Measurements from ENCODE around the gene BABAM2.
"Not testable (repeated sequence)": the region's sequence is repeated elsewhere in the genome, so short reads cannot be mapped to it uniquely, and the experiment has no call there.

Gene BABAM2

DNA sequence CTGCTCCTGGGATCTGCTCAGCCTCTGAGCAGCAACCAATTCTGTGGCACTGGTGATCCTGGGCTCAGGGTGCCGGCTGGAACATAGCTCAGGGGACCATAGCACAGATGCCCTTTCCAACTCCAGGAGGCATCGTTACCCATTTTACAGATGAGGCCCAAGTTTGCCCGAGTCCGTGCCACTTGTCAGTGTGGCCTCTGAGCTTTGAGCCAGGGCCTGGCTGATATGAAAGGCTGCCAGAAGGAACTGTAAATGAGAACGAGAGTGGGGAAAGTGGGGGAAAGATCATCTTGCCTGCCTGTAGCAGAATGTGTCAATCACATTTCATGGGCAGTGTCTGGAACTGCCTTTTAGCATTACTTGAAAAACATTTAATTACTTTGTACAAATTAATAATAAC is 478.8 kb downstream of the BABAM2 start:
- no peak for DNase-seq

DNA sequence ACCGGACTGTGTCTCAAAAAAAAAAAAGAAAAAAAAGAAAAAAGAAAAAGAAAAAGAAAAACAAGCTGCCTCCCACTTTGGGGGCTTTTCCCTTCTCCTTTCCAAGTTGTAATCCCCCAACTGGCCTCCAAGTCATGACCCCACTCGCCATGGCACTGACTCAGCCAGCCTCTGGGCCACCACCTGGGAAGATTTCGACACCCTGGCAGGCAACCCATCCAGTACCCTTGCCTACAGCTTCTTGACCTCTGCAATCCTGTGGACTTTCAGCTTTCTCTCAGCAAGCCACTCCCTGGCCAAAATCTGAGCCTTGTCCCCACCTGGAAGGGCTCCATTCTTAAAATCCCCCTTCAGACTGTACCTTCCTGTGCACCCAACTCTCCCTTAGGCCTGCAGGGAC is 479.8 kb downstream of the BABAM2 start:
- no peak for DNase-seq

DNA sequence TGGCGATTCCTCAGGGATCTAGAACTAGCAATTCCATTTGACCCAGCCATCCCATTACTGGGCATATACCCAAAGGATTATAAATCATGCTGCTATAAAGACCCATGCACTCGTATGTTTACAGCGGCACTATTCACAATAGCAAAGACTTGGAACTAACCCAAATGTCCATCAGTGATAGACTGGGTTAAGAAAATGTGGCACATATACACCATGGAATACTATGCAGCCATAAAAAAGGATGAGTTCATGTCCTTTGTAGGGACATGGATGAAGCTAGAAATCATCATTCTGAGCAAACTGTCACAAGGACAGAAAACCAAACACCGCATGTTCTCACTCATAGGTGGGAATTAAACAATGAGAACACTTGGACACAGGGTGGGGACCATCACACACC is 481.2 kb downstream of the BABAM2 start:
- DNase-seq: not testable (repeated sequence)

DNA sequence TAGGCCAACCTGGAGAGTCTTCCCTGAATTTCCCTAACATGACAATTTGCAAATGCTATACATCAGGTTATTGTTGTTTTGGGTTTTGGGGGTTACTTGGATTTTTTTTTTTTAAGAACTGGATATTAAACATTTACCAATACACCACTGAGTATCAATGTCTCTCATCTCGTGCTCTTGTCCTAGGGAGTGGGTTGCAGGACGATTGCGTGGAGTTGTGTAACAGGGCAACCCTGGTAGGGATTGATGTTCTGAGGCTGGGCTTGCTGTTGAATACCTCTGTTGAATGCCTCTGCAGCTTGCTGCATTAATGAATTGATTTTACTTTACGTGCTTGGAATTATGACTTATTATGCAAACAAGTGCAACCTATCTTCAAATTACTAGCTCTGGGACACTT is 483.3 kb downstream of the BABAM2 start:
- DNase-seq: no peak

DNA sequence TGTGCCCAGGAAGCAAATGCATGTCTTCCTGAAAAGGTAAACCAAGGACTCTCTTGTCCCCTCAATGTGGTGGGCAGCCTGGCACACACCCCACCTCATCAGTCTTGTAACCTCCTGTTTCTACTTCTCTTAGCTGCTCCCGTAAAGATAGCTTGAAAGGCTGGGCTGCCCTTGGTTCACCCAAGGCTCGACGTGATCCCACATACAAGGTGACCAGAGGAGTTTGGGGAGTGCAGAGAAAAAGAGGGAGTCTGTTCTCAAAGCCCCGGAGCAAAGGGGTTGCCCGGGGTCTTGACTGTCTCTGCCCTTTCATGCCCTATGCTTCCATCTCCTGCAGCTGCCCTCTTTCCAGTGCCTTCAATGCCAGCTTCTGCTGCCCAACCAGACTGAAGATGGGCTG is 483.8 kb downstream of the BABAM2 start:
- DNase-seq: no peak

DNA sequence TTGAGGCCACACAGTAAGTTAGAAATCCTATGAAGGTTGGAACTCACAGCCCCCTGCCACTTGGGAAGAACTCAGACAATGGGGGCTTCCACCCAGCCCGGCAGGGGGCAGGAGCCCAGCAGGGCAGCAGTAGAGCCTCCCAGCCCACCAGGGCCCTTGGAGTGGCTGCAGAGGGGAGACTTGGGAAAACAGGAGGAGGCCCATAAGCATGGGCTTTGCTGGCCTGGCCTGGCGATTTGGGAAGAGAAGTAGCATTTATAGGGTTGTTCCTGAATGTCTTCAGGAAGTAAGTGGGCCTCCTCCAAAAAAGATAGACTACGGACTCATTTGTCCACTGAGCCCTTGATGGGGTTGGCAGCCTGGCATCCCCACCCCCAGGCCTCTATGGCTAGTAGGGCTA is 484.7 kb downstream of the BABAM2 start:
- DNase-seq: no peak

DNA sequence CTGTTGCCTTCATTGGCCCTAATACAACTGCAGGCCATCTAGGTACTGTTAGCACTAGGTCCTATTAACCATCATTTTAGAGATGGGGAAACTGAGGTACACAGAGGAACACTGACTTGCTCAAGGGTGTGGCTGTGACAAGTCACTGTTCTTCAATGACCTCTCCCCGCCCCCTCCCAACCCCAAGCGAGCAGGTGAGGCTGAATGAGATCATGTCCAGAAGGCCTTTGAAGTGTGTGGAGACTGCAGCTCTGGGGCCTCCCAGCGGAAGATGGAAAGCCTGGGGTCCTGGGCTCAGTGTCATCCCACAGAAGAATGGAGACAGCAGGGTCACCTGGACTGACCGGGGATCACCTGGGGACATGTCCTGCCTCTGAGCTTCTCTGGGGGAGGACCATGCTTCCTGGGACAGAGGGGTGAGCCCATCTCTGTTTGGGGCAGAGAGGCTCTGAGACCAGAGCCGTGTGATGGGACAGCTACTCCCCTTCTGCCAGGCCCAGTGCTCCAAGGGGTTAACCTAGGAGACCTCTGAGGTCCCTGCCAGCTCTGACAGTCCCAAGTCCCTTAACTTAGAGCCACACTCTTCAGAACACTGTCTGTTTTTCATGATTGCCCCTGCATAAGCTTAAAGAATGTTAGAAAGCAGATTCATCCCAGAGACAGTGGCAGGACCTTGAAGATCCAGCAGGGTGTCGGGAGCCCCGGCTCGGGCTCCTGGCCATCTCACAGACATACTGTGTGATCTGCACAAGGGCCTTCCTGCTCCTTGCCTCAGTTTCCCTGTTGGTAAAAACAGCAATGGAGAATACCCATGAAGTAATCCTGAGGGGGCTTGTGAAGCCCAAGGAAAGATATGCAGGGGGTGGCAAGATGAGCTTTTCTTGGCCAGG is 485.5 kb downstream of the BABAM2 start:
- no peak for DNase-seq

DNA sequence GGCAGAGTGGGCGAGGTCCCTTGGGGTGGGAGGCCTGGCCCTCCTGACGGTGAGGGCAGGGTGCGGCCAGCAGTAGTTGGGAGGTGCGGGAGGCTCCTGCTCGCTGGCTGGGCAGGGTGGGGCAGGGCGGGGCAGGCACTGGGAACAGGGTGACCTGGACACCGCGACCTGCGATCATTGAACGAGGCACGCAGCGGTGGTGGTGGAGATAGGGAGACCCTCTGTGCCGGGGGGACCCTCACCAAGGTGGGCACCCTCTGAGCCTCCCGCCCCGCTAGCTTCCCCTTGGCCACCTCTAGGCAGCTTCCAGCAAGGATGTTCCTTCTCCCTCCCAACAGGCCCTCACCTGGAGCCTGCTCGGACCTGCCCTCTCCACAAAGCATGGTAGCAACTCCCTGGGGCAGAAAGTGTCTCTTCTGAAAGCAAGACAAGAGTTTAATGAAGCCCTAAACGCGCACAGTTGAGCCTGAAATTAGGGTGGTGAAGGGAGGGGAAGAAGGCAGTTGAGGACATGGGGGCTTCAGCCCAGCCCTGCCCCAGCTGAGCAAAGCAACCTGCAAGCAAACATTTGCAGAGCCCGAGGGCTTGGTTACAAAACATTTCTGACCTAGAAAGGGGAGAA is 486.8 kb downstream of the BABAM2 start:
- DNase-seq: no peak

DNA sequence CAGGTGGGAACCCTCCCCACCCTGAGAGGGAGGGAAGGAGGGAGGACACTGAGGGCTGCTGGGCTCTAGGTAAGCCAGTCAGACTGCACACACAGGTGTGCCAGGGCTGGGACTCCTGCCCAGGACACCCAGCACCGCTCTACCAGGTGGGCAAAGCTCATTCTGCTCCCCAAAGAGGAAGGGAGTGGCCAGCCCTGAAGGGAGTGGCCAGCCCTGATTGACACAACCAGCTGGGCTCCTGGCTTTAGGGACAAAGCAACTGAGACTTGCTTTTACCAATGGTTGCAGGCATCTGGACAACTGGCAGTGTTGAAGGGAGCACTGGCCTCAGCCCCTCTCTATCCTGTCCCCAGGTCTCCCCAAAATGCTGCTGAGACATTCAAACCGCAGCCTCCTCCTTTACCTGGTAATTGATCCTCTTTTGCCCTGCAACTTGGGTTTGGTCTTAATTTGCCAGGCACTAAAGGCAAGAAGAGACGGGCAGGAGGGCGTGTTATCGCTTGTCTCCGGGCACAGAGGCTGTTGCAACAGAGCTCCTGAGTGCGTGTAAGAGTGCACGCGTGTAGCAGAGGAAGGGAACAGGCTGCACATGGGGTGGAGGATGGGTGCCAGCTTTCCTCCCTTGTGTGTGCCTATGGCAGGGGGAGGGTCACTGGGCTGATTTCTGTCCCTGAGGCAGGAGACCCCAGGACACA is 487.6 kb downstream of the BABAM2 start:
- no peak for DNase-seq

DNA sequence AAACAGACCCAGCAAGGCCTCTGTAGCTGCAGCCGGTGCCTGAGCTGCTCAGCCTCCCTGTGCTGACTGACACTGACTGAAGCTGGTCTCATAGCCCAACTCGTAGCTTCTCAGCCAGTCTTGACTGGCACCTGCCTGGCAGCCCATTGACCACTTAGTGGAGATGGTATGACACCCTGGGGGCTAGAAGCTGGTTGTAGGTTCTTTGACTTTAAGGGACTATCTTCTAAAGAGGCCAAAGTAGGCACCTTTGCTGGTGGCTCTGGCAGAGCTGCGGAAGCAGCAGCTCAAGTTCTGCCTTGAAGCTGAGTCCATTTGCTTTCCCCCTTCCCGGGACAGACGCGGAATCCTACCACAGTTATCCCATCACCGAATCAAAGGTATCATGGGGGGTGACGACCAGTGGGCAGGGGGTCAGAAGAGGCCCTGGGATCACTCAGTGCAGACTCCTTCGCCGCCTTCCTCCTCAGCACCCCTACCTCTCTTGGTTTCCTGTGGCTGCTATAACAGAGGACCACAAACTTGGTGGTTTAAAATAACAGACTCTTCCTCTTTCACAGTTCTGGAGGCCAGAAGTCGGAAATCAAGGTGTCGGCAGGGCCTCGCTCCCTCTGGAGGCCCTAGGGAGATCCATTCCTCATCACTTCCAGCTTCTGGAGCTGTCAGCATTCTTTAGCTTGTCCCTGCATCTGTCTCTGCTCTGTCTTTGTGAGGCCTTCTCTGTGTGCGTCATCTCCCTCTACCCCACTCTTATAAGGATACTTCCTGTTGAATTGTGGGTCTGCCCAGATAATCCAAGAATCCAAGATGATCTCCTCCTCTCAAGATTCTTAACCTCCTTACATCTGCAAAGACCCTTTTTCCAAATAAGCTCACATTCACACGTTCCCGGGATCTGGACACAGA is 488.4 kb downstream of the BABAM2 start:
- no peak for DNase-seq

DNA sequence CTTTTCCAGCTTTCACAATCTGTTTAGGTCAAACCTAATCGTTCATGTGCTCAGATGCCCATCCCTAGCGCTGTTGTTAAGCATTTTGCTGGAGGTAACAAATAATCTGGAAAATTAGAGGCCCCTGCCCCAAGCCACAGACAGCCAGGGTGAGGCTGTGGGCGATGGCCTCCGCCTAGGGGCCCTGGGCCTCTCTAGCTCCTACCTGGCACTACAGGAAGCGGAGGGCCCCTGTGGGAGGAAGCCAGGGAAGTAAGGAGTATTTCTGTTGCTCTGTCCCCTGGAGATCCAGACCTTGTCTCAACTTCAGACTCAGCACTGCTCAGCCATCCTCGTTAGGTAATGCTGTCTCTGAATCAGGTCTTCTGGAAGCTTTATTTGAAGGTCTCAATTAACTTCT is 489.7 kb downstream of the BABAM2 start:
- no peak for DNase-seq

DNA sequence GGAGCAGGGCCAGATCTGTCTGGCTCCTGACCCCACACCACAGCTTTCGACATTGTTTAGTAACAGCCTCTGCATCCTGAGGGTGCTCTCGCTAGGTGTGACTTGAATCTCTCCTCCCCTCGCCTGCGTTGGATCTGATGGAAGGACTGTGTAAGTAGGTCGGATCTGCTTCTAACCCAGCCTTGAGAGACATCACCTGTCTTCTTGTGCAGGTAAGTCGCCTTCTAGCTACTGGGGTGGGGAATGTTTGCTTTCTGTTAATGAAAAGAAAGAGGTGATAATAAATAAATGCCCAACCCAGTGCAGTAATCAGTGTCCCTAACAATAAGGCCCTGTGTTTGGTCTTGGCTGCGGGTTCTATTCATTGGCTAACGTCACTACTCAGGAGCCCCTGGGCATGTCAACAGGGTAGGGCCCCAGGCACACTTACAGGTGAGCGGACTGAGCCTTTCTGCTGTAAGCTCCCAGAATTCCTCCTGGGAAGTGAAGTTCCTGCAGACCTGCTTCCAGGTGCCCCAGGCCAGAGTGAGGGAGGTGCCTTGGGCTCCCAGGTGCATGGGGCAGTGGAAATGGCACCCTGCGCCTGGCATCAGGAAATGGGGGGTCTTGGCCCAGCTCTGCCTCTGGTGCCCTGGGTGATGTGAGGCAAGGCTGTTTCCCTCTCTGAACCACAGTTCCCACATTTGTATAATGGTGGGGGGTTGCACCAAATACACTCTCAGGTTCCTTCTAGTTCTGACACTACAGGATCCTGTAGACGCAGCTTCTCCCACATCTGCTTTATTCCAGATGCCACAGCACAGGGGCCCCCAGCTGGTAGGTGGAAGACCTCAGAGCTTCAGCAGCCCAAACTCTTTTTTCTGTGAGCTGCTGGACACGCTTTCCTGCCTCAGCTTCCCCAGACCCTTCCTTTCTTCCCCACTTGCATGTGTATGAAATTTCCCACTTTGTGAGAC is 491.0 kb downstream of the BABAM2 start:
- no peak for DNase-seq

DNA sequence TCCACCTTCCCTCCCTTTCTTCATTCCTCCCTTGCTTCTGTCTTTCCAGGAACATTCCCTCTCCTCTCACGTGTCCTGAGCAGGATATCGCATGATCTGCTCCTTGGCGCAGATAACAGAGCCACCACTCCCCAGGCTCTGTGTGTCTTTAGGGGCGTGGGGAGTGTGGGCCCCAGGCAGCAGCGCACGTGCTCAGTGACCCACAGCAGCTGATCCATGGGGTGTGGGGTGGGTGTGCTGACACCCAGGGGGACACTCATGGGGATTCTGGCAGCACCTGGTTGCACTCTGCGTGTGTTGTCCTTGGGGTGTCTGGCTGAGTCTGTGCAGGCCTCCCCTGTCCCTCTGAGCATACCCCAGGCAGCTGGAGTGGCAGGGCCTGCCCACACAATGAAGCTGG is 492.2 kb downstream of the BABAM2 start:
- no peak for DNase-seq

DNA sequence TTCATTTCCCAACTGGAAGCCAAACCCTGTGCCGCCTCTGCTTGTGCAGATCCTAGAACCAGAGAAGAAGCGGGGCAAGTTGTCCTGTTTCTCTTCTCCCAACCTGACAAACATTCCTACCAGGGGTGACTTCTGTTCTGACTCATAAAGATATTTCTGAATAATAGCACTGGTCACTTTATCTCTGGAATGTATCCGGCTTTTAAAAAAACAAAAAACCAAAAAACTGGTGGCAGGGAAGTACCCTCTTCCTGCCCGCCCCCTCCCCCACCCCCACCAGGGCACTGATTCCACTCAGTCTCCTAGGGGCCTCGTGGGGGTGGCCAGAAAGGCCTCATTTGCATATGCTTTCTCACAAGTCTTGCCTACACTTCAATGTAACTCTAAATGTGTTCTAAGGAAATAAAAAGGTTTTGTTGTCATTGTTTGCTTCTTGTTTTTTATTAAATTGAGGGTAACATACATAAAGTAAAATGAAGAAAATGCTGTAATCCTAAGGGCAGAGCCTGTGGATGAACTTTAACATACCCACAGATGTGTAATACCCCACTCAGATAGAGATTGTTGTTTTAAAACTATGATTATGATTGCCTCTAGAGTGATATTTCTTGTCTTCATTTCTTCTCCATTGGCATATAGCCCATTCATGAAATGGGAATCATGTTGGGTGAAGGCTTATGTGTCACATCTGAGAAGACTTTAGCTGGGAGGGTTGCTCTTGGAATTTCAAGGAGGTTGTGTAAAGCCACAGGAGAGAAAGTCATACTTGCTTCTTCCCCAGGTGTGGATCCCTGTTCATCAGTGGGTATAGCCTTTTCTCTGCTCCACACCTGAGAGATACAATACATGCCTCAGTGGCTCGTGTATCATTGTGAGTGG is 496.8 kb downstream of the BABAM2 start:
- DNase-seq: no peak
